ENCODE measurements around the gene RNF38. TPM values are rescaled to one million over a fixed set of nuclear protein-coding genes. Genes with fewer than 3 reads are reported as not detected.
"Not testable (repeated sequence)": the region's sequence is repeated elsewhere in the genome, so short reads cannot be mapped to it uniquely, and the experiment has no call there.

Gene RNF38
- total and polyA plus RNA-seq, 2 experiments from 2014 or later, result 13.7 to 61.9 TPM

DNA sequence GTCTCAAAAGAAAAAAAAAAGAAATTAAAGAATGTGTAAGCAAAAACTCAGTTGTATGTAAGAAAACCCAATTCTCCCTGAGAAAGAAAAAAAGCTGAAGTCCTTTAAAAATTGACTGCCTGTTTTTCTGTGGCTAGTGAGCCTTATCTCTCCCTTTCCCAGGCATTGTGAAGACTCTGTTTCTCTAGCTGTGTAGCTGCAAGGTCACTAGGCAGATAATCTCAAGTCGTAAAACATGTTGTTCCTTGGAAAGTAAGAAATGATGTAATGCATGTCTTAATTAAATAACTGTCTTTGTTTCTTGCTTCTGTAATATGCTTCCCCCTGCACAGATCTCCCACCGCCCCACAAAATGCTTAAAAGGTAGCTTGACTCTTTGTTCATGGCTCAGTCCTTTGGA lies 95.7 kb downstream of the RNF38 start:
- not testable (repeated sequence) for H3K27ac Mint-ChIP-seq

DNA sequence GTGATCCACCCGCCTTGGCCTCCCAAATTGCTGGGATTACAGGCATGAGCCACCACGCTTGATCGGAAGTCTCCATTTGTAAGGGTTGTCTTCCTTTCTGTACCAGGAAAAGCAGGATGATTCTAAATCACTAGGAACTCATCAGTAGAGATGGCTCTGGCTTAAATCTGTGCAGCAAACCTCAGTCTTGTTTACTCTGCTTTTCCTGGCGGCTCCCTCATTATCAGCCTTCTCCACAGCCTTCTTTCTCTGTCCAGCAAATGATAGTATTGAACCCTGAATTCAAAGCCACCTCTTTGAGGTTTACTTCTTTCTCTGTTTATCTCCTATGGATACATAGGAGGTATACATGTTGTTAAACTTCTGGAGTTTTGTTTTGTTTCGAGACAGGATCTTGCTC lies 98.8 kb downstream of the RNF38 start:
- Histone ChIP-seq H3K4me2 (no peak overlapping the region), H3K36me3 (ENCODE audit: insufficient read depth) (no peaks in the 10 kb centered on the region), H3F3A (replicated peaks; ENCODE audit: low read depth) (no peaks in the 10 kb centered on the region), H3K9me2 (ENCODE audit: insufficient read depth) (no peaks in the 10 kb centered on the region), H2AFZ (no peak overlapping the region), H3K27me3 (ENCODE audit: insufficient read depth) (no peaks in the 10 kb centered on the region), H3K4me1 (ENCODE audit: insufficient read depth) (no peaks in the 10 kb centered on the region; the same call in 1 of the 2 replicates), H3K27ac (ENCODE audit: low read depth) (no peak overlapping the region), H4K20me1 (replicated peaks; ENCODE audit: insufficient read depth) (no peaks in the 10 kb centered on the region), H3K79me2 (replicated peaks; ENCODE audit: insufficient read depth) (no peaks in the 10 kb centered on the region), H3K4me3 (no peak overlapping the region)
- no peaks in the 10 kb centered on the region for H3K9me3 Mint-ChIP-seq
- H3K4me1 Mint-ChIP-seq, result no peaks in the 10 kb centered on the region
- no peak overlapping the region for H3K27ac Mint-ChIP-seq
- H3K27me3 Mint-ChIP-seq (ENCODE audit: insufficient read depth, low read depth, poor library complexity), result peaks cover 2% of the 10 kb centered on the region
- H3K4me3 Mint-ChIP-seq, result no peak overlapping the region
- no peaks in the 10 kb centered on the region; the same call in 2 of the 3 replicates for H3K36me3 Mint-ChIP-seq (ENCODE audit: low read depth)
- DNase-seq (ENCODE audit: low spot score), result no peak
- ATAC-seq, result no peak
- TF ChIP-seq POLR2AphosphoS5 (IDR thresholded peaks at IDR 0.05; ENCODE audit: low read depth) (no peak), REST (IDR thresholded peaks at IDR 0.05; ENCODE audit: unreplicated experiment) (no peak), EZH2 (IDR thresholded peaks at IDR 0.05; ENCODE audit: low read depth, unreplicated experiment) (no peak), ZNF331 (CRISPR knock-in tag; IDR thresholded peaks at IDR 0.05; ENCODE audit: low read depth) (no peak), STAT1 (IDR thresholded peaks at IDR 0.05; ENCODE audit: unreplicated experiment) (no peak), JUNB (IDR thresholded peaks at IDR 0.05; ENCODE audit: unreplicated experiment) (no peak), ZNF114 (CRISPR knock-in tag; IDR thresholded peaks at IDR 0.05) (no peak), EZH2phosphoT487 (IDR thresholded peaks at IDR 0.05; ENCODE audit: unreplicated experiment) (no peak), CREB1 (CRISPR knock-in tag; IDR thresholded peaks at IDR 0.05; ENCODE audit: low read depth) (no peak), CTCF (conservative IDR thresholded peaks at IDR 0.05; ENCODE audit: low read depth in 2 of 2) (no peak)
- TF ChIP-seq, protein P1, sequence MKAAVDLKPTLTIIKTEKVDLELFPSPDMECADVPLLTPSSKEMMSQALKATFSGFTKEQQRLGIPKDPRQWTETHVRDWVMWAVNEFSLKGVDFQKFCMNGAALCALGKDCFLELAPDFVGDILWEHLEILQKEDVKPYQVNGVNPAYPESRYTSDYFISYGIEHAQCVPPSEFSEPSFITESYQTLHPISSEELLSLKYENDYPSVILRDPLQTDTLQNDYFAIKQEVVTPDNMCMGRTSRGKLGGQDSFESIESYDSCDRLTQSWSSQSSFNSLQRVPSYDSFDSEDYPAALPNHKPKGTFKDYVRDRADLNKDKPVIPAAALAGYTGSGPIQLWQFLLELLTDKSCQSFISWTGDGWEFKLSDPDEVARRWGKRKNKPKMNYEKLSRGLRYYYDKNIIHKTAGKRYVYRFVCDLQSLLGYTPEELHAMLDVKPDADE (IDR thresholded peaks at IDR 0.05), result no peak

More for the DNA sequence above, 95.7 kb downstream of the RNF38 start:
- not testable (repeated sequence) for H2AFZ ChIP-seq; H3K36me3 Mint-ChIP-seq (ENCODE audit: low read depth); H3K27me3 Mint-ChIP-seq (ENCODE audit: insufficient read depth, low read depth, poor library complexity); H3K4me3 ChIP-seq; H3F3A ChIP-seq (replicated peaks; ENCODE audit: low read depth); H4K20me1 ChIP-seq (replicated peaks; ENCODE audit: insufficient read depth); H3K4me1 ChIP-seq (ENCODE audit: insufficient read depth); H3K9me2 ChIP-seq (ENCODE audit: insufficient read depth); H3K9me3 Mint-ChIP-seq; DNase-seq (ENCODE audit: low spot score); H3K79me2 ChIP-seq (replicated peaks; ENCODE audit: insufficient read depth); ATAC-seq; H3K36me3 ChIP-seq (ENCODE audit: insufficient read depth); H3K4me3 Mint-ChIP-seq; H3K27me3 ChIP-seq (ENCODE audit: insufficient read depth); H3K4me2 ChIP-seq; H3K4me1 Mint-ChIP-seq
- H3K27ac ChIP-seq (ENCODE audit: low read depth), result peak overlapping the region; percentile 50; the same call in 1 of the 2 replicates

Data from GM23338 (cell line).